GM10266 (cell line): ENCODE results near the gene NPM3.
"Not testable (repeated sequence)": the region's sequence is repeated elsewhere in the genome, so short reads cannot be mapped to it uniquely, and the experiment has no call there.

ENCODE experiments used
- DNase-seq: peaks from one replicate; pipeline ENCODE4 v3.0.0; 2012; ENCODE audit errors: extremely low spot score
- TF ChIP-seq, protein P1 (sequence below): IDR thresholded peaks from 2 replicates; pipeline ENCODE4 v1.5.1; 2012; ENCODE audit warnings: mild to moderate bottlenecking, low read depth; ENCODE audit not compliant: control insufficient read depth, insufficient read depth; ENCODE audit errors: missing control alignments

The NPM3 gene

DNA sequence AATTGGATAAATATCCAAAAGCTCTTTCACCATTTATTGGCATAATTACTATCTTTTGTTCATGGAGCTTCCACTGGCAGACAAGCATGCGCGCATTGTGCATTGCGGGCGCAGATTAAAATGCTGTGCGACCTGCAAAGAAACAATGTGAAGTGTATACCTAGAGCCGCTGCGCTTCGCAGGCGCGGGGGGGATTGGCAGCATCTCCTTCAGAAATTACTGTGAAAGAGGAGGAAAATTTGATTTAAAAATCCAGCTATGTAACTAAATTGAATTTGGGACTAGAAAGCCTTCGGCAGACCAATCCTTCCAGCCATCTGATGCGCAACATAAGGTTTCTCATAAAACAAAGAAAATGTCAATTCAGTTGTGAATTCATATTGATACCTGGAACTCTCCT is 10.3 kb upstream of the NPM3 start:
- TF ChIP-seq, protein P1, sequence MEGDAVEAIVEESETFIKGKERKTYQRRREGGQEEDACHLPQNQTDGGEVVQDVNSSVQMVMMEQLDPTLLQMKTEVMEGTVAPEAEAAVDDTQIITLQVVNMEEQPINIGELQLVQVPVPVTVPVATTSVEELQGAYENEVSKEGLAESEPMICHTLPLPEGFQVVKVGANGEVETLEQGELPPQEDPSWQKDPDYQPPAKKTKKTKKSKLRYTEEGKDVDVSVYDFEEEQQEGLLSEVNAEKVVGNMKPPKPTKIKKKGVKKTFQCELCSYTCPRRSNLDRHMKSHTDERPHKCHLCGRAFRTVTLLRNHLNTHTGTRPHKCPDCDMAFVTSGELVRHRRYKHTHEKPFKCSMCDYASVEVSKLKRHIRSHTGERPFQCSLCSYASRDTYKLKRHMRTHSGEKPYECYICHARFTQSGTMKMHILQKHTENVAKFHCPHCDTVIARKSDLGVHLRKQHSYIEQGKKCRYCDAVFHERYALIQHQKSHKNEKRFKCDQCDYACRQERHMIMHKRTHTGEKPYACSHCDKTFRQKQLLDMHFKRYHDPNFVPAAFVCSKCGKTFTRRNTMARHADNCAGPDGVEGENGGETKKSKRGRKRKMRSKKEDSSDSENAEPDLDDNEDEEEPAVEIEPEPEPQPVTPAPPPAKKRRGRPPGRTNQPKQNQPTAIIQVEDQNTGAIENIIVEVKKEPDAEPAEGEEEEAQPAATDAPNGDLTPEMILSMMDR, result no peak

DNA sequence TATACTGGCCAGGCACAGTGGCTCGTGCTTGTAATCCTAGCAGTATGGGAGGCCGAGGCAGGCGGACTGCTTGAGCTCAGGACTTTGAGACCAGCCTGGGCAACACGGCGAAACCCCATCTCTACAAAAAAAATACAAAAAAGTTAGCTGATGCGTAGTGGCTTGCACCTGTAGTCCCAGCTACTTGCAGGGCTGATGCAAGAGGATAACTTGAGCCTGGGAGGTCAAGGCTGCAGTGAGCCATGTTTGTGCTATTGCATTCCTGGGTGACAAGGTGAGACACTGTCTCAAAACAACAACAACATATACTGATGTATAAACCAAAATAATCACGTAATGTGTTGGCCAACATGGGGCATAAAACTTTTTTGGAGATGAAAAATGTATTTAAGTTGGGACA is 6.4 kb upstream of the NPM3 start:
- TF ChIP-seq, protein P1, result no peak
- no peak for DNase-seq

More for the DNA sequence above, 10.3 kb upstream of the NPM3 start:
- DNase-seq, result no peak

DNA sequence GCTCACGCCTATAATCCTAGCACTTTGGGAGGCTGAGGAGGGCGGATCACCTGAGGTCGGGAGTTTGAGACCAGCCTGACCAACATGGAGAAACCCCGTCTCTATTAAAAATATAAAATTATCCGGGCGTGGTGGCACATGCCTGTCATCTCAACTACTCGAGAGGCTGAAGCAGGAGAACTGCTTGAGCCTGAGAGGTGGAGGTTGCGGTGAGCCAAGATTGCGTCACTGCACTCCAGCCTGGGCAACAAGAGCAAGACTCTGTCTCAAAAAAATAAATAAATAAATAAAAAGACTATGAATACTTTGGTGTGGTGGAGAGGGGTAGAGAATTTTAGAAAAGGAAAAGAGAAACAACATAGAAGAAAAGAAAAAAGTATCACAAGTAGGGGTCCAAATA is 6.0 kb upstream of the NPM3 start:
- DNase-seq, result not testable (repeated sequence)

DNA sequence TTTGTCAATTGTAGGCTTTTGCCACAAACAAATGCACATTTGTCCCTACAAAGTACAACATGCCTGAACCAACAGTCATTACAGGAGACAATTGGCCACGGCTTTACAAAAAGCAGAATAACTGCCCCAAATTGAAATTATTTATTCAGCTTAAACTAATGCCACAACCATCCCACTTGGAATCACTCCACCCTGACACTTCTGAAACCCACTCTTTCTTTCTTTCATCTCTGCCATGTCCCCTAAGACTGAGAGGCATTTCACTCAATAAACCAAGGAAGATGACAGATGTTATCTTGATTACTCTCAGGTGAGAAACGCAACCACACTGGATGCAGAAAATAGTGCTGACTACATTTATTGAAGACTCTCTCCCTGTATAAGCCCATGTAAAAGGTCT is 2.6 kb upstream of the NPM3 start:
- TF ChIP-seq, protein P1, result no peak
- no peak for DNase-seq

DNA sequence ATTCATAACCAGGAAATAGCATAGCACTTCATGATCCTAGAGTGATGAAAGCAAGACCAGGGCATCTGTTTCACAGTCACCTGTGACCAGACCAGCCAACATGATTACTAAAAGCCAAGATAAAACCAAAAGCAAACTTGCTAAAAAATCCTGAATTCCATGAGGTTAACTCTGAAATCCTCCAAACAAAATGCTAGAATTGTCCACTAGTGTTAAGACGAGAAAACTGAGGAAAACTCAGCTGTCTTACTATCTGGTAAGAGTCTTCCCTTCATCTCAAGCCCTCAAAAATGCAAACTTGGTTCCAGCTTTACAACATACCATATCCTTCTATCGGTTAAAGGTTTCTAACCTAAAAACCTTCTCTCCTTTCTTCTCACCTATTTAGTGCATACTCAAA is 1.3 kb upstream of the NPM3 start:
- no peak for DNase-seq
- TF ChIP-seq, protein P1, result no peak

DNA sequence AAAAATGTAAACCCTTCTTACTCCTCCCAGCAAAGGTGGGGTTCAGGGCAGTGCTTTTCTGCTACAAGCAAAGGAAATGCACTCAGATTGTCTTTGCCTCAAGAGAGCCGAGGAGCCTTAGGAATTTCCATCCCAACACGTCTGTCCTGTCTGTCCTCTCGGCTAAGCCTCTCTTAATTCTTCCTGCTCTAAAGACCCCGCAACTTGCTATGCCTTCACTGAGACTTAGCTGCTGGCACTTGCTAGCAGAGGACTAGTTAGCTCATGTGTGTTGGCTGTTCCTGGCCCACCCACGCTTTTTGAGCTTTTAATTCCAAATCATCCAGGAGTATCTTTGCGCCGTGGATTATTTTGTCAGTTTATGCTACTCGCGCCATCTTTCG is 481 bp upstream of the NPM3 start:
- DNase-seq, result no peak
- TF ChIP-seq, protein P1, result no peak

DNA sequence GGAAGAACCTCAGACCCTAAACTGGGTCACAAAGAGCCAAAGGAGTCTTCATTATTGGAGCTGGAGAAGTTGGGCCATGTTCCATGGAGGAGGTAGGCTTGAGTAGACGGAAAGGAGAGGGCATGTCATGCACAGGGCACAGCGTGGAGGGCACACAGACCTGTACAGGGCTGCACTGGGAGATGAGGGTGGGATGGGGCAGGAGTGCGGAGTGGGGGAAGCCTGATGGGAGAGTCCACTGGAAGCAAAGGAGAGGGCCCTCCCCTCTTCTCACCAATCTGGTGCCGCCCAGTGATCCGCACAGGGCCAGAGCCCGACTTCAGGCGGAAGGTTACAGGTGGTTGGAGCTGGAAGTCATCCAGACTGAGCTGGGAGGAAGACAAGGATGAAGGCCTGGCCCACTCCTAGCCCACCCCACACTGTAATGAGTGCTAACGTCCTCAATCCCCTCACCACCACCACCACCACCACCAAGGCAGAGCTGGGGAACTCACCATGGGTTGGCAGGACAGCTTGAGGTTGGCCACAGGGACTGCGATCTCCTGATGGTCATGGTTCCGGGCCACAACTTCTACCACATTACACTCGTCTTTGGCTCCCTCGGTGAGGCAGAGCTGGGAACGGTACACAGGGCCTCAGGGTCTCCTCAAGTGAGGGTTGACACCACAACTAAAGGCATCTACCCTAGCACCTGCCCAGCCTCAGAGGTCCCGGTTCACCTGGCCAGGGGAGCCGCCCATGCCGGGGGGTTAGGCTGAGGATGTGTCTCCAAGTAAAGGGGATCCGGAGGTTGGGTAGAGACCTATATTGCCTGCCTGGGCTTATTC is 1.0 kb downstream of the NPM3 start:
- TF ChIP-seq, protein P1, result no peak
- no peak for DNase-seq

DNA sequence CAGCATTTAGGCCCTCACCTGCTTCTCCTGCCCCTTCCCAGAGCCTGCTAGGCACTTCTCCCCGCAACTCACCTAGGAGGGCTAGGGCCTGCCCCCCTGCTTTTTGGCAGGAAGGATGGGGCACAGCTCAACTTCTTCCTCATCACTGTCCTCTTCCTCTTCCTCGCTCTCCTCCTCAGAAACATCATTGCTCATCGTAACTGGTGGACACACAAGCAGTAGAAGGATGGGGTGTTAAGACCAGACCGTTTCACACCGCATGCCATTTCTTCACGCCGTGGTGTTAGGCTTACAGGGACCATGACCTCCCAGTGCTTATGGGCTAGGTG is 1.6 kb downstream of the NPM3 start:
- TF ChIP-seq, protein P1, result no peak
- no peak for DNase-seq
